GM15510 (cell line): Measurements from ENCODE around the gene KCNMA1.

Experiments used
- POLR2A ChIP-seq: IDR thresholded peaks from 3 replicates; pipeline ENCODE4 v1.6.1; 2011; ENCODE audit warnings: borderline replicate concordance; ENCODE audit not compliant: insufficient read length; ENCODE audit errors: extremely low read depth

The KCNMA1 gene

DNA sequence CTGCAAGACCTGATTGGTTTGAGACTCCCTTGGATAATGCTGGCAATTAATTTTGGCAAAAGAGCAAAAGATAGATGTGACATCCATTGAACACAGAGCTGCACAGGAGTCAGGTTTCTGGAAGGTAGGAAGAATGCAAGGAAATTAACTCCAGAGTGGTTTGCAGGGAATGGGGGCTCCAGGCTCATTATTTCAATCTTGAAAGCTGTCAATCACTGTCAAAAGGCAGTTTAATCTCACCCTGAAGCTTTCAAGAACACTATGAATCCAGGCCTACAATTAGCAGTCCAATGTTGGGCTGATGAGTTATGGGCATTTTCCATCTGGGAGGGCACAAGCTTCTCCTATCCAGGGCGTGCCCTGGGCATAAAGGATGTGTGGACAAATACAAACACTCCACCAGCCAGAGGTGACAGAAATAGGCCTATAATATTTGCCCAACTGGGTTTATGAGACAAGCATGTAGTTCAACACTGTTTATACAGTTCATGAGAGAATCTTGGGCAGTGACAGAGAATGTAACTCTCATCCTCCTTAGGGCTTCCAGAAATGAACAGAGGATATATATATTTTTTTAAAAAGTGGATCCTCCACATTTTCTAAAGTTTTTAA is 80.5 kb downstream of the KCNMA1 start:
- no peak for TF ChIP-seq POLR2A

DNA sequence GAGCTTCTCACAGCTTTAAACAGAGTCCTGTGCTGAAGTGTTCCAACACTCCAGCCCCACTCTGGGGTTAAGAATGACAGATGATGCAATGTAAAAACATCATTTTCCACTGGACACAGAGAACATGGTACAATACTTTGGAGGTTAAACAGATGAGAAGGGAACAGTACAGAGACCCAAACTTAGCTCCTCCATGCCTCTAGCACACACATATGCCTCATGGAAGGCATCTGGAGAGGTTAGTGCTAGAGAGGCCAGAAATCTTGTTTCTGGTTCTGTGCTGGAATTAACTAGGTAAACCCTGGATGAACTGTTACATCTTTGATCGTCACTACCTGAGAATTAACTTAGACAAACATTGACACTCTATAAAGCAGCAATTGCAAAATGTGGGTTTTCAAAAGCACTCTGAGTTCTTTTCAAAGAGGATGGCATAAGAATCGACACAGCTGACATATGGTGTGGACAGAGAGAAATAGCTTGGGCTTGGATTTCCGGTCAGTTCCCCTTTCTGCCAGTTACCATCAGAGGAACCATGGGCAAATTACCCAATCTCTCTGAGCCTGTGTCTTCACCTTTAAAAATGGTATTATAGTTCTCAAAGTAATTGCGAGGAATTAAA is 81.9 kb downstream of the KCNMA1 start:
- no peak for TF ChIP-seq POLR2A

DNA sequence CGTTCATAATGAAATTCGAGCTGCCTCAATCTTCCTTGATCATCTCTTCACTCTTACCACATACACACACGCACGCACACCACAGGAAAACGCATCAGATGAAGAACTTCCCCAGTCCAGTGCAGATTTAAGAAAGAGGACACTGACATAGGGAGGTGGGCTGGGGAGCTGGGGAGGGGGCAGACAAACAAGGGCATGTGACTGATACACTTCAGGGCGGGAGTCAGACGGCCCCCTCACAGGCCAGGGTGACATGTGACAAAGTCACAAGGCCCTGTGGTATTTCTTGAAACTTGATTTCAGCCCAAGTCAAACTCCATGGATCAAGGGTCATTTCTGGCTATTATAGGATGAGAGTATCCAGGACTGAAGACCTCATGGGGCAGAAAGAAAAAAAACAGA is 82.6 kb downstream of the KCNMA1 start:
- no peak for TF ChIP-seq POLR2A

DNA sequence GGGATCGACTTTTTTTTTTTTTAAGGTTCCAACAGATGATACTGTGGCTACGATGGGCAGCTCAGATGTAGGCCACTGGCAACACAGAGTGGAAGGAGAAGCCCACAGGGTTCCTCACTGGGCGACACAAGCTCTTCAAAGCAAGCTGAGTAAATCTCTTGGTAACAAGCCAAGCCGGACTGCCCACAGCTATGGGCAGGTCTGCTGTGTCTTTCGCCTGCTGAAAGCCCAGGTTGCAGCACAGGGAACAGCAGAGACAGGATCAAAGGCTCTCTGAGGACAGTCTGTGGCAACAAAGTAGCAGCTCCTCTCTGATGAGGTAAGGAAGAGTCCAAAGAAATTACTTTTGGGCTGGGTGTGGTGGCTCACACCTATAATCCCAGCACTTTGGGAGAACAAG is 83.6 kb downstream of the KCNMA1 start:
- no peak for TF ChIP-seq POLR2A

DNA sequence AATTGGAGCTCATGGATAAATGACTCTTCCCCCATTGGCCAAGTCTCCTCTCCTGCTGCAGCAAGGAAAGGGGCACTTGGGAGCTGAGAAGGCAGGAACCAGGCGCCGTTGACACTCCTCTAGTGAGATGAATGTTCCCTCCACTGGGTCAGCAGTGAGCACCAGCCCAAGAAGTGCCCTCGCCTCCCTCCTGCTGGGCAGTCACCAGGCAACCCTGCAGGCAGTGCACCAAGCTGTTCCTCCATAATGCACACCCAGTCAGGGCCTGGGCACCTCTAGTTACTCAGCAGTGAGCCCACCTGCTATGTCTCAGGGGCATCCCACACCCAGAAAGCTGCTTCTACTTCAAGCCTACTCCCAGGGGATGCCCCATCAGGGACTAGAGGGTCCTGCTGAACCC is 84.3 kb downstream of the KCNMA1 start:
- TF ChIP-seq POLR2A: no peak

DNA sequence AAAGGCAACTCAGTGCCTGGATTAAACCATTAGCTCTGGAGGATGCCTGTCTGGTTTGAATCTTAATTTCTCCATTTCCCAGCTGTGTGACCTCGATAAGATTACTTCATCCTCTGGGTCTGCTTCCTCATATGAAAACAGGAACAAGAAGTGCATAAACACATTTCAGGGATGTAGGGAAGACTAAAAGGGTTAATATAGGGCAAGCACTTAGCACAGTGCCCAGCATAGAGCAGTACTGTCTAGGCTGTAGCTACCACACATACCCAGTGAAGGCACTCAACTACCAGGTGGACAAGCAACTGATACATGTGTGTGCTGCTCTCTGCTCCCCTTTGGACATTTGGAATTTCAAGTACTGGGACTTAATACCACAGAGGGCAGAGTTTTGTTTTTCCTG is 85.4 kb downstream of the KCNMA1 start:
- no peak for TF ChIP-seq POLR2A

DNA sequence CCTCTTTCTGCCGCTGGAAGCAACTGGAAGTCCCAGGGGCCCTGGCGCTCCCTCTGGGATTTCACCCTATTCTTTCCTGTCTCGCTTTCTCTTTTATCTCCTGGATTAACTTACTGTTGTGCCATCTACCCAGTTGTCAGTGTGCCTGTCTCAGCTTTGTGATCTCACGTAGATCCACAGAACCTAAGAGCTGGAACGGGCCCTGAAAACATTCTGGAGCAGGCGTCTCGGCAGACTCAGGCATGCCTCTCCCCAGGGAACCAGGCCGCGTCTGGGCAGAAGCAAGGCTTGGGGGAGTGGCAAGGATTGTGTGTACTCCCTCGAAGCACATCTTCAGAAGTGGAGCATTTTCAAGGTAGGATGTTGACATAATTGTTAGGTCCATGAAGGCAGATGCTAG is 87.2 kb downstream of the KCNMA1 start:
- no peak for TF ChIP-seq POLR2A

DNA sequence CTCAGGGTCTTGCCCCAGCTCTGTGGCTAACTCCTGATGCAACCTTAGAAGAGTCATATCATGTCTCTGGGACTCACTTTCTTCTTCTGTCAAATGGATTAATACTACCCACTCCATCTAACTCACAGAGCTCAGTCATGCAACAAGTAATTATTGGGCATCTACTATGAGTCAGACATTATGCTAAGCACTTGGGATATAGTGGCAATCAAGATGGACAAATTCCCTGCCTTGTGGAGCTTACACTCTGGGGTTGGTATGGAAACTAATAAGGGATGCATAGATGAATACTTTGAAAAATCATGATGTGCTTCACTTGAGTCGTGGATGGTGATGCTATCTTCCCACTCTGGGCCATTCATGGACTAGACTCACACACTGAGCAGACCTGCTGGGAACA is 88.9 kb downstream of the KCNMA1 start:
- no peak for TF ChIP-seq POLR2A

DNA sequence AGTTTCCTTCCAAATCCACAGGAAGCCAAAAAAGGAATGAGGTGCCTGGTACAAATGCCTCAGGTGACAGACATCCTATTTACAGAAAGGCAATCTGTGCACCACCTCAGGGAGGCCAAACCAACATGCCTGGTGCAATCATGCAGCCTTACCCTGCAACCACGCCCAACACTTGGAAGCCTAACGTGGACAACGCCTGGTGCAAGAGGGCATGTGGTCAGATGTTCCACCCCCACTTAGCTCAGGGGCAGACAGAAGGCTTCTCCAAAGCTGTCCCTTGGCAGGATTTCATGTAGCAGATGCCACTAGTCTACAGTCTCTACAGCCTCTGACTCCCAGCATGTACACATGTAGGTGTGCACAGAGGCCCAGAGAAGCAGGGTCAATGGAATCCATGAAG is 89.5 kb downstream of the KCNMA1 start:
- TF ChIP-seq POLR2A: no peak

DNA sequence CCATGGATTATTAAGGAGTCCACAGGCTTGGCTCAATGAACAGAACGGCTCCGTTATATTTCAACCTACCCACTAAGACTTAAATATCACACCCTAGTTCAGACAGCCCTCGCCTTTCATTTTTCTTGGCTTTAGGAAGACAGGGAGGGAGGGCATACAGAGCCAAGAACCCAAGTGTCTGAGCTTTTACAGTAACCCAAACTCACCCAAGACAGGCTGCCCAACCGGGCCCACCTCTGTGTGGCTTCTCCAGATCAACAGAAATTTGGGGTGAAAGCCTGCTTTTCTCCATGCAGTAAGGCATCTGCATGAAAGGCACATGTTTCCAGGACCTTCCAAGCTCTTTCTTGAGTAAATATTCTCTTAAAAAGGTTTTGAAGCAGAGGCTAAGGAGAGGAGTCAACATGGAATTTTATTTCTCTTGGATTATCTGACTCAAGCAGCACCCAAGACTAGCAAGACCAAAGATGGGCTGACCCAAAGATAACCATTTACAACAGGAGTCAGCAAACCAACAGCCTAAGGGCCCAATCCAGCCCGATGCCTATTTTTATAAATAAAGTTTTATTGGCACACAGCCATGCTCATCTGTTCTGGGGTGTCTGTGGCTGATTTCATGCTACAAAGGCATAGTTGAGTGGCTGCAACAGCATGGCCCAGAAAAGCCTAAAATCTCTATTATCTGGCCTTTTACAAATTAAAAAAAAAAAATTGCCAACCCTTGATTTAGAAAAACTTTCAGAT is 90.1 kb downstream of the KCNMA1 start:
- no peak for TF ChIP-seq POLR2A

DNA sequence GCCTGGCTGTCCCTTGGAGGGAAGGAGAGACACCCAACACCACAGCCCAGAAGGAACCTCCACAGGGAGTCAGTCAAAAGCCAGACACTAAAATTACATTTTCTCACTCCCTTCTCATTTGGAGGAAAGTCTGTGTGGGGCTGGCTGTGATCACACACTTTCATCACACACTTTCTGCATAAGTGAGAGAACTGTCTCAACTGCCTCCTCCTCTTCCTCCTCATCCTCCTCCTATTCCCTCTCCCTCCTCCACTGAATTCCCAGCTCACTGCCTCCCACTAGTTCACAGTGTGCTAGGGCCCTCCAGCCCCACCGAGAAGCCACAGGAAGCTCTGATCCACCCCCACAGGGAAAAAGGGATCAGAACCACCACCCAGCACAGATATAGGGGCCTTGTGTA is 91.6 kb downstream of the KCNMA1 start:
- TF ChIP-seq POLR2A: no peak

DNA sequence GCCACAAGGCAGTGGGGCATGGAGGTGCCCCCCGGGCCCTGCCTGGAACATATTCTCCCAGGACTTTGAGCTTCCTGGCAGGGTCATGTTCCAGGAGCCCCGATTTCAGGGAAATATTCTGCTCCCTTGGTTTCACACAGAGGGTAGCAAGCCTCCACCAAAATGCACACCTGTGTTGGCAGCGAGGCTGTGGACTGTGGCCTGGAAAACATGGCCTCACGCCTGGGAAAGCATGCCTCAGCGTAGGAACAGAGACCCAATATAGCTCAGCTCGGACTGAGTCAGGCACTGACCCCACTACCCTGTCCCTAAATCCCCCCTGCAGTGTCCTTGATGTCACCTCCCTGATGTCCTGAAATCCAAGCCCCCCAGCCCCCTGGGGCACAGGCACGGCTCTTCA is 92.0 kb downstream of the KCNMA1 start:
- TF ChIP-seq POLR2A: no peak

DNA sequence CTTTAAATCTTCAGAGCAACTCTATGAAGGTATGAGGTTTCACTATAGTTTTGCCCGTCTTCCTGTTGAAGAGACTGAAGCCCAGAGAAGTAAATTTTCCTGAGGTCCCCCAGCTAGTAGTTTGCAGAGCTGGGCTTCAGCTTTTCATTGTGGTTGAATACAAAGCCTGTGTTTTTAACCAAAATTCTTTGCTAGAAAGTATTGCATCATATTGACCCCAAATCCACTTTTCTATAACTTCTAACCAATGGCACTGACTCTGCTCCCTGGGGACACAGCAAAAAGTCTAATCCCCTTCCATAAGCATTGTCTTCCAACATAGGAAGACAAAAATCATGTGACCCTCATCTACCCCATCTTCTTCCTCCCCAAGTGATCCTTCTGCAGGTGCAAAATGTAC is 93.0 kb downstream of the KCNMA1 start:
- TF ChIP-seq POLR2A: no peak

DNA sequence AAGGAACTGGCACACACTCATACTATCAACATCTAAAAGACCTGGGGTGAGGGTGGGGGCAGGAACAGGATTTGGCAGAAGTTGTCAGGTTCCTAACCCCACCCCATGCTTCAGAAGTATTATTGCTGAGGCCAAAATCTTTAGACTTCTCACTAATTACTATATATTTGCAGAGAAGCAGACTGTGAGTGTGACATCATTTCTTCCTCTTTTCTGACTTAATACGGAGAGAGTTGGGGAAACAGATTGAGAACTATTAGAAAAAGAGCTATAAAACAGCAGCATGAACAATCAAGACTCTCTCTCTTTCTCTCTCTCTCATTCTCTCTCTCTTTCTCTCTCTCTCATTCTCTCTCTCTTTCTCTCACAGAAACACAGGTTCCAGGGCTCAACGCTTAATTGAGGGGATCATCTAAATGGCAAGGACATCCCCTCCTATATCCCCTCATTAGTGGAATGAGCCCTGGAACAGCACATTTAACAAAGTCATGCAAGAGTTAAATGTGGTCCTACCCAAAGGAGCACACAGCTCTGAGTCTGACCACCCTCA is 94.8 kb downstream of the KCNMA1 start:
- TF ChIP-seq POLR2A: no peak

DNA sequence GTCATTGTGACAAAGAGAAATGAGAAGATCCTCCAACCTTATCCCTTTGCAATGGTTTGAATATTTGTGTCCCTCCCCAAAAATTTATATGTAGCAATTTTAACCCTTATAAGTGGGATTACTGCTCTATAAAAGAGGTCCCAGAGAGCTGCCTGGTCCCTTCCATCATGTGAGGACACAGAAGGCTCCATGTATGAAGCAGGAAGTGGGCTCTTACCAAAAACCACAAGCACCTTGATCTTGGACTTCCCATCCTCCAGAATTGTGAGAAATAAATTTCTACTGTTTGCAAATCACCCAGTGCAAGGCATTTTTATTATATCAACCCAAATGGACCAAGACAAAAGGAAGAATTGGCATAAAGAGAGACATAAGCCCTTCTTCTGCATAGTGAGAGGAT is 95.7 kb downstream of the KCNMA1 start:
- TF ChIP-seq POLR2A: no peak

DNA sequence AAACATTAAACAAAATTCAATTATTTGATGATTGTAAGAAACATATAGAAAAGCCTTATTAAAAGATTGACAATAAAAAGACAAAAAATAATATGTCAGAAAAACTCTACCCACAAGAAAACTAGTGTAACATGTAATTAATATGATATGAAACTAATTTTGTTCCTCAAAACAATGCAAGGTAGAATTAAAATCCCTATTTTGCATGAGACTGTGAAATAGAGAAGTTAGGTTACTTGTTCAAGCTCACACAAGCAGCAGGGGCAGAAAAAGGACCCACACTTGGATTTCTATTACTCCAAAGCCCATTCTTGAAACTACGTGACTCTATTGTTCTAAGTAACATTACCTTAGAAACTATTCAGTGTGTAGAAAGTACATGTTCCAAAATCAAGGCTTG is 96.4 kb downstream of the KCNMA1 start:
- no peak for TF ChIP-seq POLR2A

DNA sequence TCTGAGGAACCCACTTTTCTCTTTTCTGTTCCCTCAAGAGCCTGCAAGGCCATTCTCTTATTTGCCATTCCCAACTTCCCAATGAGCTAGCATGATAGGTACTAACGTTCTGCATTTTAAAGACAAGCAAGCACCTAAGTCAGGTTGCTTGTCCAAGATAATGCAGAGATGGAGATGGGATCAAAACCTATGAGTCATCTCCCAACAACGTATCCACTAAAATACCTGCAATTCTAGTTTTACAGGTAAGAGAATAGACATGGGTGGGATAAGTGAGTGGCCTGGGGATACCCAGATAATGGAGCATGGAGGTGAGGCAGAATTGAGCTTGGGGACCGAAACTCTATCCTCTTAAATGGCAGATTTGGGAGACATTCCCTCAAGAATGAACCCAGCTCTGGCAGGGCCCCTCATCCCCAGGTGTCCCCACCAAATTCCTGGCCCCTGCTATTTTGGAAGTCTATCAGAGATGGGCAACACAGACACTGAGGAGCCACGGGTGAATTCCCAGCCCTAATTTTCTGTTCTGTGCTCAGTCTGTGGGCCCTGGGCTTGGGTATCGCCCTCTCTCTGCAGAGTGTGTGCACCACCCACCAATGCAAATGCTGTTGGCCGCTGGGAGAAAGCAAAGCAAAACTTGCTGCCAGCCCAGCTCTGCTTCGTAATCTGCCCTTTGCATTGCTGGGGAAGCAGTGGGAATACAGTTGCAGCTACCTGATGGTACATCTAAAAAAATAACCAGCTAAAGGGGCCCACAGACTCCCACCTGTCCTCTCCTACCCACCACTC is 98.3 kb downstream of the KCNMA1 start:
- no peak for TF ChIP-seq POLR2A
